Tibial nerve (tissue), 4 donors: Measurements from ENCODE around the gene WDR72.

Source experiments
- EP300 ChIP-seq, 2 donors: sonication (generic); formaldehyde crosslinking; IDR thresholded peaks; one replicate each; pipeline ENCODE4 v1.6.1; 2017; ENCODE audit warnings: antibody characterized with exemption in 2 of 2, mild to moderate bottlenecking in 1 of 2
- POLR2A ChIP-seq, 2 donors: fragments of 450-650 bp; IDR thresholded peaks; one replicate each; pipeline ENCODE4 v1.6.1; 2017; ENCODE audit warnings: antibody characterized with exemption in 2 of 2, mild to moderate bottlenecking in 2 of 2, moderate library complexity in 2 of 2
- TF ChIP-seq, protein P1 (sequence below), 5 experiments: fragments of 200-600 bp in 3 of 5; fragments of 450-650 bp in 2 of 5; sonication (generic) in 3 of 5; IDR thresholded peaks; one replicate each; pipeline ENCODE4 v1.5.1; 2016 to 2019; ENCODE audit warnings: antibody characterized with exemption in 5 of 5, mild to moderate bottlenecking in 3 of 5, moderate library complexity in 2 of 5

DNA sequence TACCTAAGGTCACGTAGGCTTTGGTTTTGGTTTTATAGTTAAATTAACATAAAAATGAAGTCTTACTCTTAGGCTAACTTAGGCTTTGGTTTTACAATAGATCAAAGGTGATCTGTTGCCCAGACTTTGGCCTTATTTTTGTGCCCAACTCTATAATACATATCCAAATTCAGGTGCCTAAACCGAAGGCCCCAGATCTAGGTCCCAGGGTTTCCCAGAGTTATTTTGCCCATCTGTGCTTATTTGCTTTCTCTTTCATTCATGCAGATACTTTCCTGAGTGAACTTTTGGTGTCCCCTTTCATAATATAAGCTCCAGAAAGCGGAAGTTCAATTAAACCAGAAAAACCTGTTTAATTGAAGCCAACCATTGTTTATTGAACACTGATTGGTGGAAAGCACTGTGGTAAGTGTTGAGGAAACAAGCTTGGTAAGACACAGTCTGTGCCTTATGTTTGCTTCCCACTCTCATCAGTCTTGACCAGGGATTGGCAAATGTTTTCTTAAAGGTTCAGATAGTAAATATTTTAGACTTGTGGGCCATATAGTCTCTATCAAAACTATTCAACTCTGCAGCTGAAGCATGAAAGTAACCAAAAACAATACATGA is 209.7 kb downstream of the WDR72 start:
- TF ChIP-seq, protein P1, sequence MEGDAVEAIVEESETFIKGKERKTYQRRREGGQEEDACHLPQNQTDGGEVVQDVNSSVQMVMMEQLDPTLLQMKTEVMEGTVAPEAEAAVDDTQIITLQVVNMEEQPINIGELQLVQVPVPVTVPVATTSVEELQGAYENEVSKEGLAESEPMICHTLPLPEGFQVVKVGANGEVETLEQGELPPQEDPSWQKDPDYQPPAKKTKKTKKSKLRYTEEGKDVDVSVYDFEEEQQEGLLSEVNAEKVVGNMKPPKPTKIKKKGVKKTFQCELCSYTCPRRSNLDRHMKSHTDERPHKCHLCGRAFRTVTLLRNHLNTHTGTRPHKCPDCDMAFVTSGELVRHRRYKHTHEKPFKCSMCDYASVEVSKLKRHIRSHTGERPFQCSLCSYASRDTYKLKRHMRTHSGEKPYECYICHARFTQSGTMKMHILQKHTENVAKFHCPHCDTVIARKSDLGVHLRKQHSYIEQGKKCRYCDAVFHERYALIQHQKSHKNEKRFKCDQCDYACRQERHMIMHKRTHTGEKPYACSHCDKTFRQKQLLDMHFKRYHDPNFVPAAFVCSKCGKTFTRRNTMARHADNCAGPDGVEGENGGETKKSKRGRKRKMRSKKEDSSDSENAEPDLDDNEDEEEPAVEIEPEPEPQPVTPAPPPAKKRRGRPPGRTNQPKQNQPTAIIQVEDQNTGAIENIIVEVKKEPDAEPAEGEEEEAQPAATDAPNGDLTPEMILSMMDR (IDR thresholded peaks at IDR 0.05), result no peak
- TF ChIP-seq POLR2A (IDR thresholded peaks at IDR 0.05) (no peak), EP300 (IDR thresholded peaks at IDR 0.05) (no peak)
